Esophagus muscularis mucosa (tissue), 3 donors: ENCODE results near the gene MAPKAP1.

Experiments
- CTCF ChIP-seq, 3 experiments: fragments of 200-600 bp in 2 of 3; fragments of 450-650 bp in 1 of 3; sonication (generic) in 2 of 3; IDR thresholded peaks; one replicate each; pipeline ENCODE4 v1.5.1; 2017 to 2019; ENCODE audit warnings: antibody characterized with exemption in 3 of 3, mild to moderate bottlenecking in 2 of 3, moderate library complexity in 1 of 3
- POLR2A ChIP-seq: fragments of 450-650 bp; IDR thresholded peaks from one replicate; pipeline ENCODE4 v1.6.1; 2017; ENCODE audit warnings: antibody characterized with exemption, moderate library complexity, mild to moderate bottlenecking, low read depth
- POLR2AphosphoS5 ChIP-seq, 2 donors: sonication (generic); formaldehyde crosslinking; IDR thresholded peaks; one replicate each; pipeline ENCODE4 v1.6.1; 2017; ENCODE audit warnings: antibody characterized with exemption in 2 of 2

DNA sequence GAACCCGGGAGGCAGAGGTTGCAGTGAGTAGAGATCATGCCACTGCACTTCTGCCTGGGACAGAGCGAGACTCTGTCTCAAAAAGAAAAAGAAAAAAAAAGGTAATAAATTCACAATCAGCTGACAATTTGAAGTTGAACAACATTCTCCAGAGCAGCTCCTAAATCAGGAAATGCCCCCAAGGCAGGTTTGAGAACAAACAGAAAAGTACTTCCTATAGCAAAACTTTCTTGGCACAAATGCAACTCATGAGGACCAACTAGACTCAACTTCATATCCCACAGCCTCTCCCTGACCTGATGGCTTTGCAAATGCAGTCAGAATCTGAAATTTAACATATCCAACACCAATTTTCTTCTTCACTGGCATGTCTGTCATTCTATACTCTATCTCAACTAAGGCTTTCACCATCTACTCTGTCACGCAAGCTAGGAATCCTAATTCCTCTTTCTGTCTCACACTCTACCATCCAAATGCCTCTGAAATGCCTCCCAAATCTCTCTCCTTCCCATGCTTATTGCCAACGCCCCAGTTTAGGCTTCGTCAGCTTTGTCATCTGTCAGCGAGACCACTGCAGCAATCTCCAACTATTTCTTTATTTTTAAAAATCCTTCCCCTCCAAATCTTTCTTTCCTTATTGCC lies 113.3 kb downstream of the MAPKAP1 start:
- no peak for TF ChIP-seq POLR2A
- no peak for TF ChIP-seq CTCF (IDR thresholded peaks at IDR 0.05)
- TF ChIP-seq POLR2AphosphoS5 (IDR thresholded peaks at IDR 0.05), result no peak
